Measurements from ENCODE around the gene KLHDC10.
"Not testable (repeated sequence)": the region's sequence is repeated elsewhere in the genome, so short reads cannot be mapped to it uniquely, and the experiment has no call there.

KLHDC10 gene

GRCh38 chr7:130062246-130062645, 8.1 kb upstream of the KLHDC10 start:
- Histone ChIP-seq H4K20me1 (ENCODE audit: low read depth, low read length) (no peaks in the 10 kb centered on the region), H2AFZ (ENCODE audit: low read depth, low read length, severe bottlenecking) (no peak overlapping the region), H3K9ac (ENCODE audit: low read length) (no peak overlapping the region), H3K79me2 (ENCODE audit: insufficient read depth, low read length) (no peaks in the 10 kb centered on the region), H3K9me3 (ENCODE audit: insufficient read depth, low read length) (no peaks in the 10 kb centered on the region), H3K27ac (ENCODE audit: low read depth, low read length) (no peak overlapping the region), H3K4me2 (ENCODE audit: low read depth, low read length, poor library complexity, severe bottlenecking) (no peak overlapping the region), H3F3A (ENCODE audit: insufficient read depth) (peaks cover 13% of the 10 kb centered on the region; the same call in 1 of the 2 replicates), H3K36me3 (ENCODE audit: low read length) (no peaks in the 10 kb centered on the region), H3K4me3 (ENCODE audit: insufficient read depth, low read length, poor library complexity, severe bottlenecking) (no peak overlapping the region), H3K27me3 (ENCODE audit: low read length) (no peaks in the 10 kb centered on the region), H3K9me2 (replicated peaks; ENCODE audit: insufficient read depth, low read length) (no peaks in the 10 kb centered on the region)
- TF ChIP-seq EZH2phosphoT487 (conservative IDR thresholded peaks at IDR 0.05; ENCODE audit: low read length) (no peak), CTCF (IDR thresholded peaks at IDR 0.05; ENCODE audit: insufficient read depth, low read length, poor library complexity, severe bottlenecking) (no peak)

- TF ChIP-seq CTCF (IDR thresholded peaks at IDR 0.05; ENCODE audit: insufficient read depth, low read length, poor library complexity, severe bottlenecking) (peak; percentile 85), EZH2phosphoT487 (conservative IDR thresholded peaks at IDR 0.05; ENCODE audit: low read length) (no peak)
- H3K36me3 ChIP-seq (ENCODE audit: low read length): no peaks in the 10 kb centered on the region
- H3K9me2 ChIP-seq (replicated peaks; ENCODE audit: insufficient read depth, low read length): no peaks in the 10 kb centered on the region
- H3K9me3 ChIP-seq (ENCODE audit: insufficient read depth, low read length): no peaks in the 10 kb centered on the region
- no peak overlapping the region for H3K27ac ChIP-seq (ENCODE audit: low read depth, low read length)
- no peaks in the 10 kb centered on the region for H4K20me1 ChIP-seq (ENCODE audit: low read depth, low read length)
- no peak overlapping the region for H3K4me2 ChIP-seq (ENCODE audit: low read depth, low read length, poor library complexity, severe bottlenecking)
- no peak overlapping the region for H3K9ac ChIP-seq (ENCODE audit: low read length)
- no peak overlapping the region for H3K4me3 ChIP-seq (ENCODE audit: insufficient read depth, low read length, poor library complexity, severe bottlenecking)
- H3F3A ChIP-seq (ENCODE audit: insufficient read depth): peaks cover 12% of the 10 kb centered on the region; the same call in 1 of the 2 replicates
- H2AFZ ChIP-seq (ENCODE audit: low read depth, low read length, severe bottlenecking): peak overlapping the region; percentile 16
- no peaks in the 10 kb centered on the region for H3K79me2 ChIP-seq (ENCODE audit: insufficient read depth, low read length)
- H3K27me3 ChIP-seq (ENCODE audit: low read length): no peaks in the 10 kb centered on the region
Measured at GRCh38 chr7:130063036-130063435, 7.3 kb upstream of the KLHDC10 start.

GRCh38 chr7:130064580-130064926, 5.8 kb upstream of the KLHDC10 start:
- H3K9me2 ChIP-seq (replicated peaks; ENCODE audit: insufficient read depth, low read length); H3K9me3 ChIP-seq (ENCODE audit: insufficient read depth, low read length); H3K27me3 ChIP-seq (ENCODE audit: low read length); H3K27ac ChIP-seq (ENCODE audit: low read depth, low read length); H3K4me2 ChIP-seq (ENCODE audit: low read depth, low read length, poor library complexity, severe bottlenecking); H4K20me1 ChIP-seq (ENCODE audit: low read depth, low read length); H3K4me3 ChIP-seq (ENCODE audit: insufficient read depth, low read length, poor library complexity, severe bottlenecking); H3K79me2 ChIP-seq (ENCODE audit: insufficient read depth, low read length); H2AFZ ChIP-seq (ENCODE audit: low read depth, low read length, severe bottlenecking); H3K36me3 ChIP-seq (ENCODE audit: low read length); H3K9ac ChIP-seq (ENCODE audit: low read length): not testable (repeated sequence)
- H3F3A ChIP-seq (ENCODE audit: insufficient read depth): peaks cover 10% of the 10 kb centered on the region; the same call in 1 of the 2 replicates

- Histone ChIP-seq H3K27ac (ENCODE audit: low read depth, low read length) (no peak overlapping the region), H3K9me3 (ENCODE audit: insufficient read depth, low read length) (no peaks in the 10 kb centered on the region), H3F3A (ENCODE audit: insufficient read depth) (peaks cover 10% of the 10 kb centered on the region; the same call in 1 of the 2 replicates), H3K9ac (ENCODE audit: low read length) (no peak overlapping the region), H3K27me3 (ENCODE audit: low read length) (no peaks in the 10 kb centered on the region), H3K36me3 (ENCODE audit: low read length) (no peaks in the 10 kb centered on the region), H2AFZ (ENCODE audit: low read depth, low read length, severe bottlenecking) (no peak overlapping the region), H3K79me2 (ENCODE audit: insufficient read depth, low read length) (peaks cover under 1% of the 10 kb centered on the region; the same call in 1 of the 2 replicates), H3K4me2 (ENCODE audit: low read depth, low read length, poor library complexity, severe bottlenecking) (no peak overlapping the region), H3K9me2 (replicated peaks; ENCODE audit: insufficient read depth, low read length) (no peaks in the 10 kb centered on the region), H3K4me3 (ENCODE audit: insufficient read depth, low read length, poor library complexity, severe bottlenecking) (no peak overlapping the region), H4K20me1 (ENCODE audit: low read depth, low read length) (no peaks in the 10 kb centered on the region)
- TF ChIP-seq EZH2phosphoT487 (conservative IDR thresholded peaks at IDR 0.05; ENCODE audit: low read length): no peak
Measured at GRCh38 chr7:130065500-130066152, 4.7 kb upstream of the KLHDC10 start.
